Measurements from ENCODE around the gene MAST1.

GRCh38 chr19:12866416-12867119 is 28.3 kb downstream of the MAST1 start:
- TF ChIP-seq POLR2A (IDR thresholded peaks at IDR 0.05) (no peak), CTCF (IDR thresholded peaks at IDR 0.05) (no peak)

Data from testis (tissue), 2 donors.